ENCODE measurements around the gene RABL2B.

RABL2B gene

GRCh38 chr22:50731811-50732624 lies 51.4 kb downstream of the RABL2B start (continued):
- TF ChIP-seq ZNF362 (tag by site-specific recombination; IDR thresholded peaks at IDR 0.05) (no peak), ZFP41 (tag by site-specific recombination; IDR thresholded peaks at IDR 0.05; ENCODE audit: borderline replicate concordance) (no peak), PATZ1 (tag by site-specific recombination; IDR thresholded peaks at IDR 0.05) (peak; percentile 43; the same call in 1 of the 2 replicates), ZNF548 (tag by site-specific recombination; IDR thresholded peaks at IDR 0.05) (no peak), ZEB2 (tag by site-specific recombination; IDR thresholded peaks at IDR 0.05) (peak; percentile 24; the same call in 1 of the 2 replicates), ZNF530 (tag by site-specific recombination; IDR thresholded peaks at IDR 0.05; ENCODE audit: low read depth) (no peak), ZBTB6 (tag by site-specific recombination; IDR thresholded peaks at IDR 0.05) (no peak)

- ChIA-PET POLR2A (no interaction called here), CTCF (interaction anchor here (0.6 to 1.9 kb wide), 11 partner anchors 8 to 130 kb away, joined by 3 to 13 read pairs (median 3); no protein-coding TSS in a partner anchor)
- H3K4me3 ChIP-seq (ENCODE audit: low read depth, low read length), result no peak overlapping the region
- no peaks in the 10 kb centered on the region for H3K4me1 ChIP-seq (ENCODE audit: control insufficient read depth, insufficient read depth, low read length)
- no peak for TF ChIP-seq ZNF777 (tag by site-specific recombination; IDR thresholded peaks at IDR 0.05; ENCODE audit: borderline replicate concordance)
- peak; percentile 93 for TF ChIP-seq KLF1 (tag by site-specific recombination; IDR thresholded peaks at IDR 0.05)
- H3K27ac ChIP-seq (ENCODE audit: extremely low read depth, low read depth, low read length), result no peak overlapping the region
- H3K9me3 ChIP-seq (ENCODE audit: control insufficient read depth, insufficient read depth, low read depth, low read length), result no peaks in the 10 kb centered on the region
- H3K36me3 ChIP-seq (ENCODE audit: control insufficient read depth in 2 of 2, insufficient read depth in 1 of 2, low read length in 2 of 2), result peaks cover 0 to 7% of the 10 kb centered on the region in 2 experiments; a peak in 1 of 3 replicates
These were observed 52.3 kb downstream of the RABL2B start for GRCh38 chr22:50730941-50731661.

GRCh38 chr22:50730013-50730891 lies 53.2 kb downstream of the RABL2B start:
- H3K9me3 ChIP-seq (ENCODE audit: control insufficient read depth, insufficient read depth, low read depth, low read length), result no peaks in the 10 kb centered on the region
- CTCF ChIA-PET, result interaction anchor here (0.6 to 1.0 kb wide), 2 partner anchors 90 to 100 kb away, joined by 3 read pairs; no protein-coding TSS in a partner anchor
- POLR2A ChIA-PET, result no interaction called here
- no peaks in the 10 kb centered on the region for H3K4me1 ChIP-seq (ENCODE audit: control insufficient read depth, insufficient read depth, low read length)
- TF ChIP-seq ZNF561 (tag by site-specific recombination; IDR thresholded peaks at IDR 0.05; ENCODE audit: borderline replicate concordance), result no peak
- TF ChIP-seq ZNF184 (tag by site-specific recombination; IDR thresholded peaks at IDR 0.05), result no peak
- TF ChIP-seq, protein P1, sequence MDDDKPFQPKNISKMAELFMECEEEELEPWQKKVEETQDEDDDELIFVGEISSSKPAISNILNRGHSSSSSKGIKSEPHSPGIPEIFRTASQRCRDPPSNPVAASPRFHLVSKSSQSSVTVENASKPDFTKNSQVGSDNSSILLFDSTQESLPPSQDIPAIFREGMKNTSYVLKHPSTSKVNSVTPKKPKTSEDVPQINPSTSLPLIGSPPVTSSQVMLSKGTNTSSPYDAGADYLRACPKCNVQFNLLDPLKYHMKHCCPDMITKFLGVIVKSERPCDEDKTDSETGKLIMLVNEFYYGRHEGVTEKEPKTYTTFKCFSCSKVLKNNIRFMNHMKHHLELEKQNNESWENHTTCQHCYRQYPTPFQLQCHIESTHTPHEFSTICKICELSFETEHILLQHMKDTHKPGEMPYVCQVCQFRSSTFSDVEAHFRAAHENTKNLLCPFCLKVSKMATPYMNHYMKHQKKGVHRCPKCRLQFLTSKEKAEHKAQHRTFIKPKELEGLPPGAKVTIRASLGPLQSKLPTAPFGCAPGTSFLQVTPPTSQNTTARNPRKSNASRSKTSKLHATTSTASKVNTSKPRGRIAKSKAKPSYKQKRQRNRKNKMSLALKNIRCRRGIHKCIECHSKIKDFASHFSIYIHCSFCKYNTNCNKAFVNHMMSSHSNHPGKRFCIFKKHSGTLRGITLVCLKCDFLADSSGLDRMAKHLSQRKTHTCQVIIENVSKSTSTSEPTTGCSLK (tag by site-specific recombination; IDR thresholded peaks at IDR 0.05), result no peak
- 0 out of 2 replicates have a peak, but pooled peaks have one; percentile 12 for TF ChIP-seq SP2 (tag by site-specific recombination; IDR thresholded peaks at IDR 0.05)
- TF ChIP-seq SCRT2 (tag by site-specific recombination; IDR thresholded peaks at IDR 0.05), result no peak
- peak; percentile 63 for TF ChIP-seq ZNF600 (tag by site-specific recombination; IDR thresholded peaks at IDR 0.05)
- TF ChIP-seq ZNF747 (tag by site-specific recombination; IDR thresholded peaks at IDR 0.05), result no peak
- TF ChIP-seq ZNF449 (tag by site-specific recombination; IDR thresholded peaks at IDR 0.05), result peak; percentile 82
- H3K36me3 ChIP-seq (ENCODE audit: control insufficient read depth in 2 of 2, insufficient read depth in 1 of 2, low read length in 2 of 2), result peaks cover 0 to 16% of the 10 kb centered on the region in 2 experiments; a peak in 1 of 3 replicates
- no peak overlapping the region for H3K27ac ChIP-seq (ENCODE audit: extremely low read depth, low read depth, low read length)
- H3K4me3 ChIP-seq (ENCODE audit: low read depth, low read length), result no peak overlapping the region
